Measurements from ENCODE around the gene PNPLA5. TPM values are rescaled to one million over a fixed set of nuclear protein-coding genes. Genes with fewer than 3 reads are reported as not detected.

Gene PNPLA5
- total and polyA plus RNA-seq, 10 donors = not detected

- H3K4me1 ChIP-seq = peaks cover 0 to 11% (median 10%) of the 10 kb centered on the region in 6 donors
- peaks cover 0 to 38% (median 23%) of the 10 kb centered on the region in 7 donors for H3K27me3 ChIP-seq (replicated peaks in 1 of 7)
Observed at GRCh38 chr22:43928468-43928867, 36.7 kb upstream of the PNPLA5 start.

GRCh38 chr22:43926349-43926710 is 34.5 kb upstream of the PNPLA5 start:
- TF ChIP-seq CTCF (IDR thresholded peaks at IDR 0.05 in 8 of 11, conservative IDR thresholded peaks at IDR 0.05 in 3 of 11) (no peak), POLR2A (IDR thresholded peaks at IDR 0.05) (no peak), POLR2AphosphoS5 (IDR thresholded peaks at IDR 0.05) (no peak)
- 75 to 100% (median 82%) methylated on average over 1 of the region's 1 CpG for WGBS, 5 donors
- Histone ChIP-seq H3K4me1 (peaks cover 0 to 22% (median 17%) of the 10 kb centered on the region in 6 donors), H3K36me3 (no peaks in the 10 kb centered on the region), H3K9me3 (no peaks in the 10 kb centered on the region), H3K4me3 (no peak overlapping the region), H3K27ac (no peak overlapping the region), H3K27me3 (replicated peaks in 1 of 7) (peaks cover 0 to 51% (median 23%) of the 10 kb centered on the region in 7 donors)
- intact Hi-C loops (cut with DNase I; ENCODE audit: low total_unique reads) = no loop called here
- DNase-seq = no peak

More at GRCh38 chr22:43928468-43928867, 36.7 kb upstream of the PNPLA5 start:
- TF ChIP-seq CTCF (IDR thresholded peaks at IDR 0.05 in 8 of 11, conservative IDR thresholded peaks at IDR 0.05 in 3 of 11) (no peak), POLR2AphosphoS5 (IDR thresholded peaks at IDR 0.05) (no peak), POLR2A (IDR thresholded peaks at IDR 0.05) (no peak)
- DNase-seq = no peak
- H3K9me3 ChIP-seq = no peaks in the 10 kb centered on the region
- intact Hi-C loops (cut with DNase I; ENCODE audit: low total_unique reads) = no loop called here
- H3K36me3 ChIP-seq = no peaks in the 10 kb centered on the region
- WGBS, 5 donors = 51 to 72% (median 60%) methylated on average over 5 of the region's 5 CpGs
- H3K27ac ChIP-seq = peak overlapping the region in 2 of 8 donors; percentile 16 to 23
- no peak overlapping the region for H3K4me3 ChIP-seq

- DNase-seq = no peak
- Histone ChIP-seq H3K36me3 (no peaks in the 10 kb centered on the region), H3K4me3 (no peak overlapping the region), H3K4me1 (peaks cover 0 to 22% (median 17%) of the 10 kb centered on the region in 6 donors), H3K9me3 (no peaks in the 10 kb centered on the region), H3K27ac (no peak overlapping the region), H3K27me3 (replicated peaks in 1 of 7) (peaks cover 0 to 54% (median 23%) of the 10 kb centered on the region in 7 donors)
- TF ChIP-seq POLR2AphosphoS5 (IDR thresholded peaks at IDR 0.05) = no peak
- no peak for TF ChIP-seq CTCF (IDR thresholded peaks at IDR 0.05 in 8 of 11, conservative IDR thresholded peaks at IDR 0.05 in 3 of 11)
- TF ChIP-seq POLR2A (IDR thresholded peaks at IDR 0.05) = no peak
- intact Hi-C loops (cut with DNase I; ENCODE audit: low total_unique reads) = no loop called here
- 68 to 80% (median 74%) methylated on average over 4 to 6 of the region's 6 CpGs for WGBS, 5 donors
Observed at GRCh38 chr22:43925433-43926348, 33.9 kb upstream of the PNPLA5 start.

GRCh38 chr22:43924877-43925276 is 33.1 kb upstream of the PNPLA5 start:
- Histone ChIP-seq H3K4me1 (peaks cover 0 to 22% (median 17%) of the 10 kb centered on the region in 6 donors), H3K27ac (no peak overlapping the region), H3K27me3 (replicated peaks in 1 of 7) (peaks cover 0 to 62% (median 23%) of the 10 kb centered on the region in 7 donors), H3K4me3 (peak overlapping the region in 1 of 8 donors; percentile 86), H3K9me3 (no peaks in the 10 kb centered on the region), H3K36me3 (no peaks in the 10 kb centered on the region)
- no peak for TF ChIP-seq CTCF (IDR thresholded peaks at IDR 0.05 in 8 of 11, conservative IDR thresholded peaks at IDR 0.05 in 3 of 11)
- TF ChIP-seq POLR2AphosphoS5 (IDR thresholded peaks at IDR 0.05) = no peak
- no peak for TF ChIP-seq POLR2A (IDR thresholded peaks at IDR 0.05)
- no peak for DNase-seq
- 58 to 71% (median 67%) methylated on average over 7 of the region's 7 CpGs for WGBS, 5 donors
- intact Hi-C loops (cut with DNase I; ENCODE audit: low total_unique reads) = no loop called here
